Dermis blood vessel endothelial cell (primary cell): ENCODE results near the gene SLC27A4. TPM values are rescaled to one million over a fixed set of nuclear protein-coding genes. Genes with fewer than 3 reads are reported as not detected.
A peak's percentile ranks its signal among the peaks of the same experiment; 100 is the strongest.

ENCODE experiments used
- DNase-seq: peaks from one replicate; pipeline ENCODE4 v3.0.0; 2010
- total RNA-seq: library from RNA; depleted of rRNA; stranded (reverse); fragments of >200 nt; gene quantifications from 2 replicates; pipeline ENCODE4 v1.2.3, GENCODE V29; 2014

Gene SLC27A4
- total RNA-seq, 1 donor from 2014 or later: 34.5 TPM

- no peak for DNase-seq
These were observed 52.2 kb downstream of the SLC27A4 start for GRCh38 chr9:128392302-128393144.

- no peak for DNase-seq
These were observed 52.9 kb downstream of the SLC27A4 start for GRCh38 chr9:128393145-128393775.

- no peak for DNase-seq
These were observed 53.6 kb downstream of the SLC27A4 start for GRCh38 chr9:128393970-128394369.

- no peak for DNase-seq
These were observed 54.2 kb downstream of the SLC27A4 start for GRCh38 chr9:128394379-128395168.

- DNase-seq: peak; percentile 48
These were observed 56.8 kb downstream of the SLC27A4 start for GRCh38 chr9:128396970-128397613.

- no peak for DNase-seq
These were observed 57.5 kb downstream of the SLC27A4 start for GRCh38 chr9:128397831-128398230.

- DNase-seq: no peak
These were observed 59.5 kb downstream of the SLC27A4 start for GRCh38 chr9:128399861-128400260.

- no peak for DNase-seq
These were observed 64.2 kb downstream of the SLC27A4 start for GRCh38 chr9:128404560-128404959.

- DNase-seq: no peak
These were observed 64.9 kb downstream of the SLC27A4 start for GRCh38 chr9:128405077-128405779.

- no peak for DNase-seq
These were observed 65.4 kb downstream of the SLC27A4 start for GRCh38 chr9:128405780-128406171.

- DNase-seq: no peak
These were observed 66.6 kb downstream of the SLC27A4 start for GRCh38 chr9:128406848-128407391.

GRCh38 chr9:128408963-128409431 lies 68.7 kb downstream of the SLC27A4 start:
- no peak for DNase-seq

GRCh38 chr9:128409450-128409849 lies 69.1 kb downstream of the SLC27A4 start:
- DNase-seq: no peak

- peak; percentile 63 for DNase-seq
These were observed 69.7 kb downstream of the SLC27A4 start for GRCh38 chr9:128409978-128410377.

Other genes starting within 250 kb of the SLC27A4 start
- gene PTGES2, start 212.8 kb upstream of the SLC27A4 start, total RNA-seq: 52.8 and 87.3 TPM in 2 replicates
- gene LCN2, start 191.1 kb upstream of the SLC27A4 start, total RNA-seq: 0.14 TPM in 1 of 2 replicates, not detected in the other
- 47.4 and 77.1 TPM in 2 replicates for gene BBLN, start 180.3 kb upstream of the SLC27A4 start, total RNA-seq
- 16.7 and 37.9 TPM in 2 replicates for gene CIZ1, start 149.0 kb upstream of the SLC27A4 start, total RNA-seq
- gene DNM1, start 137.1 kb upstream of the SLC27A4 start, total RNA-seq: 0.17 and 0.33 TPM in 2 replicates
- 68.6 and 76.2 TPM in 2 replicates for gene GOLGA2, start 64.5 kb upstream of the SLC27A4 start, total RNA-seq
- 26.9 and 29.1 TPM in 2 replicates for gene SWI5, start 64.3 kb upstream of the SLC27A4 start, total RNA-seq
- gene TRUB2, start 18.1 kb upstream of the SLC27A4 start, total RNA-seq: 16.2 and 24.9 TPM in 2 replicates
- 29.2 and 35.6 TPM in 2 replicates for gene COQ4, start 17.7 kb upstream of the SLC27A4 start, total RNA-seq
- gene URM1, start 30.8 kb downstream of the SLC27A4 start, total RNA-seq: 64.8 and 97.7 TPM in 2 replicates
- gene CERCAM, start 80.3 kb downstream of the SLC27A4 start, total RNA-seq: 25.4 and 32.9 TPM in 2 replicates
- 44.2 and 55.7 TPM in 2 replicates for gene ODF2, start 115.5 kb downstream of the SLC27A4 start, total RNA-seq
- 19.4 and 34.2 TPM in 2 replicates for gene GLE1, start 164.2 kb downstream of the SLC27A4 start, total RNA-seq
- 505 and 734 TPM in 2 replicates for gene SPTAN1, start 212.1 kb downstream of the SLC27A4 start, total RNA-seq